Measurements from ENCODE around the gene TGFBR3. TPM values are rescaled to one million over a fixed set of nuclear protein-coding genes. Genes with fewer than 3 reads are reported as not detected.

Gene TGFBR3
- total and polyA plus RNA-seq, 7 donors, result 1.2 to 170 (median 92.2) TPM

DNA sequence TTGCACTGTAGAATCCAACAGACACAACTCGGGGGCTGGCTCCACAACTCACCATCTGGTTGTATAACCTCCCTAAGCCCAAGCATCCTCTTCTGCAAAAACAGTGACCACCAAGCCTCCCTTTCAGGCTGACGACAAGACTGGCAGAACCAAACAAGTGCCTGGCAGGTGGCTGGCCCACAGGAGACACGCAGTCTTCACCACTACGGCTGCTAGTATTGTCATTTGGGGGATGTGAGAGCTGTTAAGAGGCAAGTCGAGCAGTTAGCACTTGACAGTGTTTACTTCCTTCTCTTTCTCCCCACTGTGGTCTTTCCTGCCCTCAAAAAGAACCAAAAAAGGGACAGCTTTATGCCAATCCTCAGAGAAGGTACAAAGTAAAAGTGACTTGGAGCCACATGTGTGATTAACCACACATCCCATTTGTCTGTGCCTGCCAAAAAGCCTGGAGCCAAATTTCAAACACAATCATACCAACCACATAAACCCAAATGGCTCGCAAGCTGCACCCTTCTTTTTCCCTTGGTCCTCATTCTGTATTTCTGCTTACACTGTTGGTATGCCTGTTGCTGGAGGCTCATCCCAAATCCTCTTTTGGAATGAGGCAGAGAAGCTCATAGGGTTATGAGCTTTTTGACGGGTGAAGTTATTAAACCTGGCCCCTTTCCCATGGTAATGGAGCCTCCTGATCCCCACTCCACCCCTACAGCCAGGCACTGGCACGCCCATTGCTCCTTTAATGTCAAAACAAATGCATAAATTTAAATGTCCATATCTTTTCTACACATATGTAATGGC is 94.1 kb downstream of the TGFBR3 start:
- Histone ChIP-seq H3K27me3 (no peaks in the 10 kb centered on the region), H3K4me3 (no peak overlapping the region), H3K4me1 (peaks cover 0 to 87% (median 83%) of the 10 kb centered on the region in 4 donors), H3K9me3 (no peaks in the 10 kb centered on the region), H3K36me3 (peaks cover 0 to 6% (median 0%) of the 10 kb centered on the region in 4 donors), H3K27ac (peak overlapping the region; percentile 45 to 80 (median 75))
- intact Hi-C loops (cut with DNase I), result loop anchor here (1.0 to 5.0 kb wide), 2 partner anchors 35 to 90 kb away; no protein-coding TSS in a partner anchor
- TF ChIP-seq POLR2AphosphoS5 (IDR thresholded peaks at IDR 0.05) (peak in 2 of 4 donors; percentile 39 to 40), EP300 (IDR thresholded peaks at IDR 0.05) (no peak)
- WGBS, 2 donors, result 51 to 73% methylated on average over 8 of the region's 8 CpGs
- no peak for DNase-seq

GRCh38 chr1:91791103-91791502 is 94.8 kb downstream of the TGFBR3 start:
- Histone ChIP-seq H3K4me3 (no peak overlapping the region), H3K4me1 (peaks cover 0 to 80% (median 75%) of the 10 kb centered on the region in 4 donors), H3K27ac (peak overlapping the region; percentile 45 to 80 (median 75)), H3K9me3 (no peaks in the 10 kb centered on the region), H3K27me3 (no peaks in the 10 kb centered on the region), H3K36me3 (no peaks in the 10 kb centered on the region)
- 35 to 73% methylated on average over 1 of the region's 1 CpG for WGBS, 2 donors
- intact Hi-C loops (cut with DNase I), result loop anchor here (1.0 to 5.0 kb wide), 2 partner anchors 36 to 91 kb away; no protein-coding TSS in a partner anchor
- DNase-seq, result no peak
- TF ChIP-seq POLR2AphosphoS5 (IDR thresholded peaks at IDR 0.05), result no peak
- TF ChIP-seq, protein P1, sequence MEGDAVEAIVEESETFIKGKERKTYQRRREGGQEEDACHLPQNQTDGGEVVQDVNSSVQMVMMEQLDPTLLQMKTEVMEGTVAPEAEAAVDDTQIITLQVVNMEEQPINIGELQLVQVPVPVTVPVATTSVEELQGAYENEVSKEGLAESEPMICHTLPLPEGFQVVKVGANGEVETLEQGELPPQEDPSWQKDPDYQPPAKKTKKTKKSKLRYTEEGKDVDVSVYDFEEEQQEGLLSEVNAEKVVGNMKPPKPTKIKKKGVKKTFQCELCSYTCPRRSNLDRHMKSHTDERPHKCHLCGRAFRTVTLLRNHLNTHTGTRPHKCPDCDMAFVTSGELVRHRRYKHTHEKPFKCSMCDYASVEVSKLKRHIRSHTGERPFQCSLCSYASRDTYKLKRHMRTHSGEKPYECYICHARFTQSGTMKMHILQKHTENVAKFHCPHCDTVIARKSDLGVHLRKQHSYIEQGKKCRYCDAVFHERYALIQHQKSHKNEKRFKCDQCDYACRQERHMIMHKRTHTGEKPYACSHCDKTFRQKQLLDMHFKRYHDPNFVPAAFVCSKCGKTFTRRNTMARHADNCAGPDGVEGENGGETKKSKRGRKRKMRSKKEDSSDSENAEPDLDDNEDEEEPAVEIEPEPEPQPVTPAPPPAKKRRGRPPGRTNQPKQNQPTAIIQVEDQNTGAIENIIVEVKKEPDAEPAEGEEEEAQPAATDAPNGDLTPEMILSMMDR (IDR thresholded peaks at IDR 0.05), result no peak

- Histone ChIP-seq H3K9me3 (no peaks in the 10 kb centered on the region), H3K36me3 (no peaks in the 10 kb centered on the region), H3K27me3 (no peaks in the 10 kb centered on the region), H3K27ac (peak overlapping the region in 3 of 4 donors; percentile 70 to 80 (median 80)), H3K4me3 (no peak overlapping the region), H3K4me1 (peaks cover 0 to 73% (median 68%) of the 10 kb centered on the region in 4 donors)
- intact Hi-C loops (cut with DNase I), result loop anchor here (5.0 kb wide), 1 partner anchor 37 kb away; no protein-coding TSS in a partner anchor
- no peak for DNase-seq
- 19 to 36% methylated on average over 1 of the region's 1 CpG for WGBS, 2 donors
- no peak for TF ChIP-seq EP300 (IDR thresholded peaks at IDR 0.05)
Observed at GRCh38 chr1:91790392-91790791, 95.6 kb downstream of the TGFBR3 start.

DNA sequence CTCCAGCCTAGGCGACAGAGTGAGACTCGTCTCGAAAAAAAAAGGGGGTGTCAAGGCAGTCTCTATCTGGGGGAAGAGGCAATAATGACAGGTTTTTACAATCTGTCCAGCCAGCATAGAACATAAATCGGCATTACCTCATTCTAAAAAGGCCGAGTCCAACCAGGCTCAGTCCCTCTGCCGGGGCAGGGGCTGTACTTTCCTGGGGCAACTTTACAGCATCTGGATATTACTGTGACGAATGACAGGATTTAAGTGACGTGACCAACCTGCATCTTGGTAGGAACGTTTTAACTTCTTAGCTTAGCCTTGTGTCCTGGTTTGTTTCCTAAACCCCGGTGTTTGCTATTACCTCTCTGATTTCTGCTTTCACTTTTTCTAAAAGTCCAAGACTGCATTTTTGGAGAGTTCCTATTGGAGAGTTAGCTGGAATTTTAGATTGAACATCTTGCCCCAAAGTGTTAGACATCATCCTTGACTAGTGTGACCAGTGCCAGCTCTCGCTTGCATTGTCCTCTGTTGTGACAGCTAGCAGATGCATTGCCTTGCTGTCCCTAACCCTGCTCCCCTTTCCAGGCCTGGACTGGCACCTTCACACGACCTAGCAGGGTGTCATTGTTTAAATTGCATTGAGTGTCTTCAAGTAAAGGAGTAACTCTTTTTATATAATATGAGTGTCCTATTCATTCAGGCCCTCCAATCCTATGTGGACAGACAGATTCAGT is 96.5 kb downstream of the TGFBR3 start:
- TF ChIP-seq POLR2A (IDR thresholded peaks at IDR 0.05), result no peak
- TF ChIP-seq POLR2AphosphoS5 (IDR thresholded peaks at IDR 0.05), result no peak
- TF ChIP-seq, protein P1 (IDR thresholded peaks at IDR 0.05), result no peak
- TF ChIP-seq EP300 (IDR thresholded peaks at IDR 0.05), result no peak
- peak overlapping the region; percentile 41 to 80 (median 75) for H3K27ac ChIP-seq
- no peak overlapping the region for H3K4me3 ChIP-seq
- WGBS, 2 donors, result 91% methylated on average over 12 of the region's 12 CpGs
- DNase-seq, result no peak
- H3K4me1 ChIP-seq, result peaks cover 0 to 72% (median 66%) of the 10 kb centered on the region in 4 donors
- H3K9me3 ChIP-seq, result no peaks in the 10 kb centered on the region
- no peaks in the 10 kb centered on the region for H3K27me3 ChIP-seq
- intact Hi-C loops (cut with DNase I), result no loop called here
- no peaks in the 10 kb centered on the region for H3K36me3 ChIP-seq

- DNase-seq, result no peak
- TF ChIP-seq POLR2A (IDR thresholded peaks at IDR 0.05) (no peak), POLR2AphosphoS5 (IDR thresholded peaks at IDR 0.05) (no peak), EP300 (IDR thresholded peaks at IDR 0.05) (no peak)
- TF ChIP-seq, protein P1 (IDR thresholded peaks at IDR 0.05), result no peak
- peak overlapping the region; percentile 18 to 80 (median 60) for H3K27ac ChIP-seq
- H3K36me3 ChIP-seq, result peaks cover 0 to 1% (median 0%) of the 10 kb centered on the region in 4 donors
- H3K9me3 ChIP-seq, result no peaks in the 10 kb centered on the region
- WGBS, 2 donors, result 93% methylated on average over 3 of the region's 3 CpGs
- H3K4me1 ChIP-seq, result peaks cover 0 to 78% (median 73%) of the 10 kb centered on the region in 4 donors
- no peak overlapping the region for H3K4me3 ChIP-seq
- no peaks in the 10 kb centered on the region for H3K27me3 ChIP-seq
- intact Hi-C loops (cut with DNase I), result no loop called here
Observed at GRCh38 chr1:91787919-91788318, 98.0 kb downstream of the TGFBR3 start.
